ENCODE results near the gene SCN1B.

- no peak for TF ChIP-seq CTCF (IDR thresholded peaks at IDR 0.05)
- TF ChIP-seq POLR2A (IDR thresholded peaks at IDR 0.05), result no peak
- TF ChIP-seq EP300 (IDR thresholded peaks at IDR 0.05), result no peak
Measured at GRCh38 chr19:35021016-35021415, 9.3 kb upstream of the SCN1B start.
